WI38 (cell line): Measurements from ENCODE around the gene UPK1A.
A peak's percentile ranks its signal among the peaks of the same experiment; 100 is the strongest.

Experiments
- H3K4me3 ChIP-seq: 2 replicates; pipeline ENCODE4 v1.5.1; 2011; ENCODE audit warnings: low read depth, mild to moderate bottlenecking, control low read depth, low read length
- TF ChIP-seq, protein P1 (sequence below): IDR thresholded peaks from 2 replicates; pipeline ENCODE4 v1.5.1; 2012; ENCODE audit warnings: low read depth, mild to moderate bottlenecking, control low read depth, low read length

The UPK1A gene

GRCh38 chr19:35715981-35716800 lies 49.9 kb downstream of the UPK1A start:
- TF ChIP-seq, protein P1, sequence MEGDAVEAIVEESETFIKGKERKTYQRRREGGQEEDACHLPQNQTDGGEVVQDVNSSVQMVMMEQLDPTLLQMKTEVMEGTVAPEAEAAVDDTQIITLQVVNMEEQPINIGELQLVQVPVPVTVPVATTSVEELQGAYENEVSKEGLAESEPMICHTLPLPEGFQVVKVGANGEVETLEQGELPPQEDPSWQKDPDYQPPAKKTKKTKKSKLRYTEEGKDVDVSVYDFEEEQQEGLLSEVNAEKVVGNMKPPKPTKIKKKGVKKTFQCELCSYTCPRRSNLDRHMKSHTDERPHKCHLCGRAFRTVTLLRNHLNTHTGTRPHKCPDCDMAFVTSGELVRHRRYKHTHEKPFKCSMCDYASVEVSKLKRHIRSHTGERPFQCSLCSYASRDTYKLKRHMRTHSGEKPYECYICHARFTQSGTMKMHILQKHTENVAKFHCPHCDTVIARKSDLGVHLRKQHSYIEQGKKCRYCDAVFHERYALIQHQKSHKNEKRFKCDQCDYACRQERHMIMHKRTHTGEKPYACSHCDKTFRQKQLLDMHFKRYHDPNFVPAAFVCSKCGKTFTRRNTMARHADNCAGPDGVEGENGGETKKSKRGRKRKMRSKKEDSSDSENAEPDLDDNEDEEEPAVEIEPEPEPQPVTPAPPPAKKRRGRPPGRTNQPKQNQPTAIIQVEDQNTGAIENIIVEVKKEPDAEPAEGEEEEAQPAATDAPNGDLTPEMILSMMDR, result no peak
- H3K4me3 ChIP-seq, result peak overlapping the region; percentile 78

DNA sequence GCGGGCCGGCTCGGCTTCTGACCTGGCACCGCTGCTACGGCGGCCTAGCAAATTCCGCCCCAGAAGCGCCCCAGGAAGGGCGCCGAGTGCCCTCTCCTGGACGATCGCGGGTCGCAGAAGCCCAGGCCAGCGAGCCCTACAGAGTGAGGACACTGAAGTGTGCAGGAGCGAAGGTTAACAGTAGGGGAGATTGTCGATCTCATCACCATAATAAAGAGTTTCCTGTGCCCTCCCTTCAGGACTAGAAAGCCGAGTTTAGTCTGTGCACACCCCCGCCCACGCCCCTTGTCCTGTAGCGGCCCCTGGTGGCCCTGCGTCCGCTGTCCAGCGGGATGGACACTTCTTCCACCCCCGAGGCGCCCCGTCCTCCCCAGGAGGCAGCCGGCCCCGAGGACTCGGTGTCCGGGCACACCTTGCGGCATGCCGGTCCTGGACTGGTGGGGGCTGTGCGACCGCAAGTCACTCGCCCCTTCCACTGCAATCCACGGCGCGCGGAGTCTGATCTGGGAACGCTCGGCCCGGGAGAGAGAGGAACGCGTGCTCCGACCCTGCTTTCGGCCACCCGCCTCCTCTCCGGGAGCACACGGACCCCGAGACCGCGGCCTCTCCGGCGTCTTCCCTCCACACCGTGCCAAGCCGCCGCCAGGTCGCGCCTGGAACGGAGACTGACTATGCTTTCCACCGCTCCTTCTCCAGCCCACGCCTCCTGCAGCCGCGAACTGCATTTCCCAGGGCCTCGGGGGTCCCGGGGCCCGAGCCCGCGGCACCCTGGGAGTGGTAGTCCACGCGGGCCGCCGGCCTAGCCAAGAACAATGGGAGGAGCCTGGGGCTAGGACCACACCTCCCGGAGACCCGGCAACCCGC lies 50.7 kb downstream of the UPK1A start:
- TF ChIP-seq, protein P1, result peak; percentile 90
- peak overlapping the region; percentile 78 for H3K4me3 ChIP-seq

DNA sequence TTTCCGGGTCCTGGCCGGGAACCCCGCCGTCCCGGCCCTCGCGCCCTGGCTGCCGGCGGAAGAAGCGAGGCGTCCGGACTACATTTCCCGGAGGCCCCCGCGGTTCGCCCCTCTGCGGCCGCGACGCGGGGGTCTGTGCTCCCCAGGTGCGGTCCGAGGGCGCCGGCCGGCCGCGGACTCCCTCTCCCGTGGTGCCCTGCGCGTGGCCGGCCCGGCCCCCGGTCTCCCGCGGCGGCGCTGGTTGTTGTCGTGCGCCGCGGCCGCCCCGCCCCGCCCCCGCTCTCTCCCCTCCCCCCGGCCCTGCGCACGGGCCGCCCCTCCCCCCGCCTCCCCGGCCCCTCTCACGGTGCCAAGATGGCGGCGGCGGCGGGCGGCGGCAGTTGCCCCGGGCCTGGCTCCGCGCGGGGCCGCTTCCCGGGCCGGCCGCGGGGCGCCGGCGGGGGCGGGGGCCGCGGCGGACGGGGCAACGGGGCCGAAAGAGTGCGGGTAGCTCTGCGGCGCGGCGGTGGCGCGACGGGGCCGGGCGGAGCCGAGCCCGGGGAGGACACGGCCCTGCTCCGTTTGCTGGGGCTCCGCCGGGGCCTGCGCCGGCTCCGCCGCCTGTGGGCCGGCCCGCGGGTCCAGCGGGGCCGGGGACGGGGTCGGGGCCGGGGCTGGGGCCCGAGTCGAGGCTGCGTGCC lies 51.5 kb downstream of the UPK1A start, which contains the start of gene KMT2B:
TSS of gene KMT2B (plus strand) at position 339 of the 680 bp plus-strand sequence. CDS start at position 355, 16 bp downstream.
- TF ChIP-seq, protein P1, result no peak
- H3K4me3 ChIP-seq, result peak within 1 kb of the TSS; percentile 89

- H3K4me3 ChIP-seq, result peak overlapping the region; percentile 89
- TF ChIP-seq, protein P1, result no peak
Measured at GRCh38 chr19:35718345-35719041, 52.2 kb downstream of the UPK1A start.

- TF ChIP-seq, protein P1, result no peak
- peak overlapping the region; percentile 89 for H3K4me3 ChIP-seq
Measured at GRCh38 chr19:35719402-35720162, 53.3 kb downstream of the UPK1A start.

DNA sequence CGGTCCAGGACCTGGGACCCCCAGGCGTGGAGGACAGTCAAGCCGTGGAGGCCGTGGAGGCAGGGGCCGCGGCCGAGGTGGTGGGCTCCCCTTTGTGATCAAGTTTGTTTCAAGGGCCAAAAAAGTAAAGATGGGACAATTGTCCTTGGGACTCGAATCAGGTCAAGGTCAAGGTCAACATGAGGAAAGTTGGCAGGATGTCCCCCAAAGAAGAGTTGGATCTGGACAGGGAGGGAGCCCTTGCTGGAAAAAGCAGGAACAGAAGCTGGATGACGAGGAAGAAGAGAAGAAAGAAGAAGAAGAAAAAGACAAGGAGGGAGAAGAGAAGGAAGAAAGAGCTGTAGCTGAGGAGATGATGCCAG lies 53.8 kb downstream of the UPK1A start:
- TF ChIP-seq, protein P1, result no peak
- H3K4me3 ChIP-seq, result no peak overlapping the region
